AG08395 (cell line): ENCODE measurements around the gene ACOT7.

Experiments
- DNase-seq: peaks from one replicate; pipeline ENCODE4 v3.0.0; 2012; ENCODE audit warnings: mixed read lengths, low spot score

ACOT7 gene

DNA sequence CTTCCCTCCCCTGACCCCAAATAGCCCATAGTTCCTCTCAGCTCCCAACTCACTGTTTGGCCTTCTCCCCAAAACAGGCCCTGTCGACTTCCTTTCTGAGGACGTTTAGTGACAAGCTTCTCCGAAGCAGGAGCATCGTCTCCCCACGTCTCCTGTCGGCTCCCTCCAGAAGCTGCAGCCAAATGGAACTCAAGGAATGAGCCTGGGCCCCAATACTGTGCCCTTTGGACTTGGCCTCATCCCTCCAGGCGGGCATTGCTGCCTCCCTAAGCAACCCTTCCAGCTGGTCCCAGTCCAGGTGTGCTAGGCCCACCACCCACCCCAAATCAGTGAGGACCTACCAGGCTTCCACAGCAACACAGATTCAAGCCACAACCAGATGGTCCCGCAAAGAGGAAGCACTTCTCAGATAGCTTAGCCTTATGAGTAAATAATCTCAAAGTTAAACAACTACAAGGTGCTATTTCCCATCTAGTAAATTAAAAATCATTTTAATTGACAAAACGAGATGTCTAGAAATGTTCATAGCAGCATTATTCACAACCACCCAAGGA, 33.0 kb downstream of the ACOT7 start:
- no peak for DNase-seq

DNA sequence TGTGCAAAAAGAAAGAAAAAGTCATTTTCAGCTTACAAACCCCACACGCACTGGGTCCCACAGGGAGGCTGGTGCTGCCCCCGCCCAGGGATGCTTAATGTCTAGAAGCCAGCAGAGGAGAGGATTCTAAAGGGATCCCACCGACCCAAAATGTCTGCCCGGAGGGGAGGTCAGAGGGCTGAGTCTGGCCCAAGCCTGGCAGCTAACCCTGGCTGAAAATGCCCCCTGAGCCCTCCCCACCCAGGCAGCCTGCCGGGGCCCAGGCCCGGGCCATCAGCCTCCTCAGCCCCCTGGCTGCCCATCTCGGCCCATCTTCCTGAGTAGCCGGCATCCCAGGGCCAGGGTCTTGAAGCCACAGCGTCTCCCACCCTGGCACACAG, 33.5 kb downstream of the ACOT7 start:
- DNase-seq, result no peak

DNA sequence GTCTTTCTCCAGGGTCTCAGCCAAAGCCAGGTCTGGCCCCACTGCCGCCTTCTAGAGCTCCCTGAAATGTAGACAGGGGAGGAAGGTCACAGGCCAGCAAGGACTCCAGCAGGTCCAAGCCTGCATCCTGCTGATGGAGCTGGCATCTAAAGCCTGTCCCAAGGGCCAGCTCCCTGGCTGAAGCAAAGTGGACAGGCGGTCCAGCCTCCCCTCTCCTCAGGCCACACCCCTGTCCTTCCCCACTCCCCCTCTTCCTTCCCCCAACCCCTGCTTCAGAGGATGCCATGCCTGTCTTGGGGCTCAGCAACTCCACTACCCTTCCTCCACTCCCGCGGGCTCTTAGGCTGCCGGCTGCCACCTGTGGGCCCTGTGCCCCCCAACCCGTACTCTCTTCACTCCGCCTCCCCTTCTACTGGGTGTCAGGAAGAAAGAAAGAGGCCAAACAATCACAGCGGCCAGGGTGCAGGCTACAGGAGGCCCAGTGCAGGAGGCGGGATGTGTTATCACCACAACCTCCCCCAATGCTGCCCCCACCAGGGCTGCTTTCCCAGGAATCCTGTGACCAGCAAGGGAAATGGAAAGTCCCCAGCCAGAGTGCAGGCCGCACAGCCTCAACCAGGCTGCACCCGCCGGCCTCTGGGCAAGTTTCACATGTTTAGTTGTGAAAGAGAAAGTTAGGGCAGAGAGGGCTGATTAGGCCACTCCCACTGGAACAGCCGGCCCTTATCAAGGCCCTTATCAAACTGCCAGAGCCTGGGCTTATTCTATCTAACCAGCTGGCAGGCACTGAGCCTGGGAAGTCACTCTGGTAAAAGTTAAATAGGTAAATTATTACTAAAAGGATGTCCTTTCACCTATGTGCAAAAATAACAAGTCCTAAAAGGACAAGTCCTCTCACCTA, 34.1 kb downstream of the ACOT7 start:
- DNase-seq, result peak; percentile 55

DNA sequence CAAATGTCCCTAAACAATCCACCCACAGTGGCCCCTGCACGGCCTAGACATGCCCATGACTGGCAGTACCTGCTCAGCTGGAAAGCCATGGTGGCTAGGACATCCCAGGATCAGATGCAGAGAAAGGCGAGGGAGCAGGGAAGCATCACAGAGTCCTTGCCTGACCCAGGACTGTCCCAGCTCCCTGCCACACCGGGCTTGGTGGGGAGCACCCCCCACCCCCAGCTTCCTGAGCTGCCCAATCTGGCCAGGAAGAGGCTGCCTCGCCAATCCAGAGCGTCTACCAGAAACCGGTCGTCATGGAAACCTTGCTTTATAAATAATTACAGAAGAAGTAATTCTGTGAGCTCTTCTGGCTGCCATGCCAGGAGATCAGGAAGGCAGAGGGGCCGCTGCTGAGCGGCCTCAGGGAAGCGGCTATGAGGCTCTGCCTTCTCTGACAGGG, 34.8 kb downstream of the ACOT7 start:
- peak; percentile 60 for DNase-seq

DNA sequence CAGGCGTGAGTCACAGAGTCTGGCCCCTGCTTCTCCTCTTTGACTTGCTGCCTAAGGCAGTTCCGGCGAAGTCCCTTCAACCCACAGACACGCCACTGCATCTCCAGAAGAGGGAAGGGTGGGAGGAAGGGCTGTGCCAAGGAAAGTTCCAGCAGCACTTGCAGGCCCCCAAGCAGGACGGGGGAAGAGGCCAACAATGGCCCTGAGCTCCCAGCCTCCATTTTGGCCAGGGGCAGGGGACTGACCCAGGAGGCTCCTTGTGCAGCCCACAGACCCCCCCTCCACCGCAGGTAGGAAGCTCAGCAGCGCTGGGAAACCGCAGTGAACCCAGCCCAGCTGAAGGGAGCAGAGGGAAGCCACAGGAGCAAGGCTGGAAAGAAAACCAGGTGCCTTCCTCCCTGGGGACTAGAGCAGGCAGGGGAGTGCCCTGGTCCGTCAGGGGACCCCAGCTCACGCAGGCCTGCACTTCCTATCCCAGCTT, 35.4 kb downstream of the ACOT7 start:
- DNase-seq, result no peak

DNA sequence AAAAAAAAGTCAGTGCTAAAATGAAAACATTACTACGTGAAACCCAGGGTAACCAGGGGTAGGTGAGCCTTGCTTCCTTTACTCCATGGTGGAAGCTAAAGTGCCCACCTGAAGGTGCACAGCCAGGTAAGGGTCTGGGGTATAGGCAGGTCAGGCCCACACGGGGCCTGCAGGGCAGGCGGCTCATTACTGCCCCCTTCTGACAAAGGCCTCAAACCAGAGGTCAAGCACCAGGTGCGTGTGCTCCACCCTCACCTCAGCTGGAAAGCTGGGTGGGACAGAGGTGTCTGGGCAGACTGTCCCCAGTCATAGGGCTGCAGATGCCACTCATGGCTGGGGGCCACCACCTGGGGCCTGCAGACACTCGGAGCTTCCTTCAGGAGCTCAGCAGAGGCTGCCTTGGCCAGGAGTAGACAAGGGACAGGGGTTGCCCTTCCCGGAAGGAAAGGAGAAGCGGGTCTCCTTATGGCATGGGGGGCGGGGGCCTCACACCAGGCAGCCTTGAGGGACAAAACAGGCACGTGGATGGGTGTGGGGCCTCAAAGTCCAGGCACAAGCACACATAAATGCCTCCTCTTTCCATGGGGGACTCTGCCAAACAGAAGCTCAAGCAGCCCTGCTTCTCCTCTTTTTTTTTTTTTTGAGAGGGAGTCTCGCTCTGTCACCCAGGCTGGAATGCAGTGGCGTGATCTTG, 36.2 kb downstream of the ACOT7 start:
- DNase-seq, result no peak

DNA sequence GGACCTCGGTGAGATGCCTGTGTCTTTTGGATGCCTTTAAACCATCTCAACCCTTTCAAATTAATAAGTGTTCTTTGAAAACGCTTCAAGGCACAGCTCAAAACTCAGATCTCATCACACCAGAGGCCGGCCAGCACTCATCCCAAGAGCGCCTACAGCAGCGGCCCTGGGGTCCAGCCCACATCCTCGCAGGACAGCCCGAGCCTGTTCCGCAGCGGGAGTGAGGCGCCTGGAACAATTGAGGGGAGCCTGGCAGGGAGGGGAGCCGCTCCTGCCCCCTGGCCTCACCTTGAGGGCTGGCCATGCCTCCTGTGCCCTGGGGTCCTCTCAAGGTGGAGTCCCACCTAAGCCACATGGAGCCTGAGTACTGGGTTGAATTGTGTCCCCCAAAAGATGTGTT, 37.9 kb downstream of the ACOT7 start:
- DNase-seq, result no peak

DNA sequence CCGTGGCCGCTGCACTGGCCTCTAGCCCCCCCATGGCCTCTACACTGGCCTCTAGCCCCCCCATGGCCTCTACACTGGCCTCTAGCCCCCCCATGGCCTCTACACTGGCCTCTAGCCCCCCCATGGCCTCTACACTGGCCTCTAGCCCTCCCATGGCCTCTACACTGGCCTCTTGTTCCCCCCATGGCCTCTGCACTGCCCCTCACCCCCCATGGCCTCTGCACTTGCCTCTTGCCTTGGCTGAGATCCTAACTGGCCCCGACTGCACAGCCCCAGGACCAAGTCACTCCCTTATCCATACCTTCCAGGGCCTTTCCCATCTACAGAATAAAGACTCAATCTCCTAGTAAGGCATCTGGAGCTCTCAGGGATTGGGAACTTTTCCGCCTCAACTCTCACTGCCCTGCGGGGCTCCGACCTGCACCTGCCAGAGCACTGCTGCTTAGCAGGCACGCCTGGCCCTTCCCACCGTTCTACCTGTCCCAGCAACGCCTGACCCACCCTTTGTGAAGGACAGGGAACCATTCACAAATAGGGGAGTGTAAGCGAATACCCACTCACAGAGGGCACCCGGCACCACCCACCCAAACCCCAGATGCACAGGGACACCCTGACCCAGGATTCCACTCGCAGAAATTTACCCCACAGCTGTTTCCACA, 38.8 kb downstream of the ACOT7 start:
- no peak for DNase-seq

DNA sequence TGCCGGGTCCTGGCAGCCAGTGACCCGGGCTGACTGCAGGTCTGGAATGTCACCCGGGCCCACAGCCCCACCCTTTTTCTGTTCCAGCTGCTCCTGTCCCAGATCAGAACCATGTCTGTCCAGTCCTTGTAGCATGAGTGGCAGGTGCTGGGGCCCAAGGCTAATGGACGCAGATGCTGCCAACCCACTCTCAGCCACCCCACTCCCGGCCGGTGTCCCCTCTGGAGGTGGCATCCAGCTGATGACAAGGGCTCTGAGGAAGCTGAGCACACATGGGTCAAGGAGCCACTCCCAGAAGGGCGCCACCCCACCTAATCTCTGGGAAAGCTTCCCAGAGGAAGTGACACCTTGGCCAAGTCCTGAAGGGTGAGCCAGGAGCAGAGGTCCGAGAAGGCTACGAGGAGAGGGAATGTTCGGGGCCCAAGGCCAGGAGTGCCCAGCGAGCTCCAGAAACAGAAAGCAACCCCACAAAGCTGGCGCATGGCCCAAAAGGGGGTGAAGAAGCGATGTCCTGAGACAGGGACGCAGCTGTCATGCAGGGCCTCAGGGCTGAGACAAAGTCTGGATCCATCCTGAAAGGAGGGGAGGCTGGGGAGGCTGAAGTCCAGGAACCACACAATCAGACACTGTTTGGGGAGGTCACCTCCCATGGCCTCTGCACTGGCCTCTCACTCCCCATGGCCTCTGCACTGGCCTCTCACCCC, 39.5 kb downstream of the ACOT7 start:
- DNase-seq, result peak; percentile 27

DNA sequence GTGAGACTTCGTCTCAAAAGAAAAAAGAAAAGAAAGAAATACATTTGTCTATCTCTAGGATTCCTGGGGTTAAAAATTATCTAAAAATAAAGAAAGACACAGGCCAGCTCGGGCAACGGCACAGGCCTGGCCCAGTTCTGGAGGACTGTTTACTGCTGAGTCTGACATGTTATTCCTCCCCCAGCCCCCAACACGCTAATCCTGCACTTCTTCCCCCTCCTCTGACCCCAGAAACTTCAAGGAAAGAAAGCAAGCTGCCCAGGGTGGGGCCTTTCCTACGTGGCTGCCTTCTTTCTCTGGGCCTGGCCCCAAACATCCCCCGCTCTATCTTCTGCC, 40.0 kb downstream of the ACOT7 start:
- DNase-seq, result no peak

DNA sequence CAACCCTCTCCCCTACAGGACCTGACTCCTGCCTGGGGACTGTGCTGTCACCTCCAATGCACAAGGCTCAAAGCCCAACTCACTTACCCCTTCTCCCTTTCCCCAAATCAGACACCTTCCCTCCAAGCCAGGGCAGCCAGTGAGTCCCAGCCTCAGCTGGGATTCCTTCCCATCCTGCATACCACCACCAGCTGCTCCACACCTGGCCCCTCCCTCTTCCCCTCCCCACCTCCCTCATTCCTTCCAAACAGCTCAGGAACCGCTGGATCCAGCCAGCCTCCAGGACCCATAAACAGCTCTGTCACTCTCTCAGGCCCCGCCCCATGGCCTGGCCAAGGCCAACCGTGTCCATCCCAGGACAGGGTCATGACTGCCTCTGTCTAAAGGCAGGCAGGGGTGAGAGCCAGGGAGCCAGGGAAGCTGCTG, 41.4 kb downstream of the ACOT7 start:
- DNase-seq, result no peak

DNA sequence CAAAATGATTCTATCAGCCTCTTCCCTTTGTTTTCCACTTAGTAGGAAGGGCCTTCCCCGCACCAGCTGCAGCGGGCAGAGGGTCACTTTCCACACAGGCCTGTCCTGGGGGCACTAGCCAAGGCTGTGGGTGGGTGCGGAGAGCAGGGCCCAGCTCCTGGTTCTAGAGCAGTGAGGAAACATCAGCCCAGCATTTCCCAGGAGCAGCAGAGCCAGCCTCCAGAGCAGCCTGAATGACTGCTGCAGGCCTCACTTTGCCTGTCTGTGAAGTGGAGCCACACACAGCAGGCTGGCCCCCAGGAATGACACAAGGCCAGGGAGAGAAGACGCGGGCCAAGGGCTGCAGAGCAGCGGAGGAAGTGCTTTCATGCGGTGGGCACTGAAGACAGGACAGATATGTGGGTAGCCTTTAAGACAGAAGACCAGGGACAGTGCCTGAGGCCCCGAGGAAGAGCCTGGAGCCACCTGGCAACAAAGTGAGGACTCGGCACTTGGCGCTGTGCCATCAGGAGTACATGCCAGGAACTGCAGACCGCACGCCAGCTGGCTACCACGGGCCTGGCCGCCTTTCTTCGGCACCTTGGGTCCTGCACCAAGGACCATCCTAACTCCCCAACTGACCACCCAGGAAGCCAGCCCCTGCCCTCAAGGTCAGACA, 42.0 kb downstream of the ACOT7 start:
- DNase-seq, result no peak

DNA sequence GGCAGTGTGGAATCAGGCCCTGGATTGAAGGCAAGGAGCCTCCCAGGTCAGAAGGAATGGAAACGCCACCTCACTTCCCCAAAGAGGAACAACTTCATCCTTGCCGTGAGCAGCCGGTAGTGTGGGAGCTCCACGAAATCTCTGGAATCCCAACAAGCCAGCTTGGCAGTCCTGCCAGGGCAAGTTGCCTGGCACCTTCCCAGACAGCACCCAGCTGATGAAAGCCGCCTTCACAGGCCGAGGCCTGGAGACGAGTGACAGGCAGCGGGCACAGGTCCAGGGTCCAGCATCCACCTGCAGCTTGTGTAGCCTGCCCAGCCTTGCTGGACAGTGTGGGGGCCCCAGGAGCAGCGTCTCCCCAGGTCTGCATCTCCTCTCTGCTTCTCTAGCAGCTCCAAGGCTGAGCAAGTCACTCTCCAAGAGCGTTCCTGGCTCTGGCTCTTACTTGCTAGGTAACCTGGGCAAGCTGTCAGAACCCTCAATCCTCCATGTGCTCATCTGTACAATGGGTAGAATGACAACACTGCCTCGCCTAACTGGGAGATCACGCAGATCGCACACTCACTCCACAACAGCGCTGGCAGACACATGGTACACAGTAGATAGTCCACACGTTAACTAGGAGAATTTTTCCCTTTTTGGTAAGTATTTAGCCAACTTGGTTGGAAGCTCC, 43.0 kb downstream of the ACOT7 start:
- DNase-seq, result no peak

DNA sequence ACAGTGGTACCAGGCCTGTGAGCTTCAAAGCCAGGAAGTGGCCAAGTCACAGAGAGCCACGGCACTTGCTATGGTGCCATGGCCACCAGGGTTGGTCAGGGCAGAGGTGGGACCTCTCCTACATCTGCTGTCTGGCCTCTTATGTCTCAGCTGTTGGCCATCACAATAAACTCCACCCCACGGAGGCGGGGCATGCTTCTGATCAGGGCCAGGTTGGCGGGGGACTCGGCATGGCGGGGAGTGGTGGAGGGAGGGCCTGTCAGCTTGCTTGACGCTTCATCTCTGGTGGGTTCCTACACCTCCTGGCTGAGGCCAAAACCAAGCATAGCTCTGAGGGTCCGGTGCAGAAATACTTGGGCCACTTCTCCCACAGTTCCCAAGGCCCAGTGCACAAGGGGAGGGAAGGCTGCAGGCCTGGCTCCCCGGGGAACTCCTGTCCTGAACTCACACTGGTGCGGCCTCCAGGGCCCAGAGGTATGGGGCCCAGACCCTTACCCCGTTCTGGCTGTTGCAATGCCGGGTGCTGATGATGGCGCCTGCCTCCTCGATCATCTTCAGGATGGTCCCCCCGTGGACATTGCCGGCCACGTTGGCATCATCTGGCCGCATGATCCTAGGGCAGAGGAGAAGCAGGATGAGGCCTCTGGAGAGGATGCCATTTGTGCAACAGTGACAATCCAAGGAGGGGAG, 44.2 kb downstream of the ACOT7 start:
- no peak for DNase-seq

DNA sequence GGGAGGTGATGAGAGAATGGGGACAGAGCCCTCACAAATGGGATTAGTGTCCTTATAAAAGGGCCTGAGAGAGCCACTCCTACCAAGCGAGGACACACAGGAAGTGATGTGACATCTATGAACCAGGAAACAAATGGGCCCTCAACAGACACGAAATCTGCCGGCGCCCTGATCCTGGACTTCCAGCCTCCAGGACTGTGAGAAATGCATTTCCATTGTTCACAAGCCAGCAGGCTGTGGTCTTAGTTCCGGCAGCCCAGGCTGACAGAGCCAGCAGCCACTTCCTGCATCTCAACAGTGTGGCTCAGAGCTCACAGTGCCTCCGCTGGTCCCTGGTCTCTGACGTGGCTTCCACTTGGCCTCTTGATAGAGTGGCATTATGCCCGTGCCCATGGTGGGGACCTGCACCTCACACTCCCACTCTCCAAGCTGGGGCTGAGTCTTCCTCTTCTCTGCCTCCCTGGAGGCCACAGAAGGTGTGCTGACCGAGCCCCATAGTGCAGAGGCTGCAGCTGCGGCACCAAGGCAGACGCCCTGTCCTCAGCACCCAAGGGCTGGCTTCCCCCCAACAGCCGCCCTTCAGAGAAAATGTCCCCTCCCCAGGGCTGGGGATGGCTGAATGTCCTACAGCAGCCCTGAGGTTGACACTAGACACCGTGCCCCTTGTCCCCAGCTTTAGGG, 44.9 kb downstream of the ACOT7 start:
- DNase-seq, result peak; percentile 18

DNA sequence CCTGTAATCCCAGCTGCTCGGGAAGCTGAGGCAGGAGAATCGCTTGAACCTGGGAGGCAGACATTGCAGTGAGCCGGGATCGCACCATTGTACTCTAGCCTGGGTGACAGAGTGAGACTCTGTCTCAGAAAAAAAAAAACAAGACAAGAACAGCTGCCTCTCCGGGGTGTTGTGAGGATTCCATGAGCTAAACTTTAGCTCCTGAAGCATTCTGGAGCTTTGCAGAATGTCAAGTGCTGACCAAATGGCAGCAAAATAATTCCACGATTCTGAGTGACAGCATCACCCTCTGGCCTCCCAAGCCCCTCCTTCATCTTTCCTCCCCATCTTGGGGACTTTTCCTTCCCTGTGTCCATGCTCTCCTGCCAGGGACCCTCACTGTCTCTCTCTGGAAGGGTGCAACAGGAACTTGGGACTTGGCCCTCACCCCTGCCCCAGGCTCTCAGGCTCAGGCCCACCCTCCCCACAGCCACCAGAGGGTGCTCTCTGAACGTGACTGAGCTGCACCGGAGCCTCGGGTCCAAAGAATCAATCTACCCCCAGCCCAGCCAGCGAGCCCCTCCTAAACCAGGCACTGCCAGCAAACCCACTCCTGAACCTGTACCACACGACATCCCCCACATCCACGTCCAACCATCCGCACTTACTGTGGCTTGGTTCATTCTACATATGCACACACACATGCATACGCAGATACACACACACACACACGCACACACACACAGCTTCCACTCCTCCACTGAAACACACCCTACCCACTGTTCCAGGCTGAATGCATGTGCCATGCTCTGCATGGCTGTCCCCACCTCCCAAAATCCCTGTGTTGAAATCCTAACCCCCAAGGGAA, 45.7 kb downstream of the ACOT7 start:
- DNase-seq, result peak; percentile 45

DNA sequence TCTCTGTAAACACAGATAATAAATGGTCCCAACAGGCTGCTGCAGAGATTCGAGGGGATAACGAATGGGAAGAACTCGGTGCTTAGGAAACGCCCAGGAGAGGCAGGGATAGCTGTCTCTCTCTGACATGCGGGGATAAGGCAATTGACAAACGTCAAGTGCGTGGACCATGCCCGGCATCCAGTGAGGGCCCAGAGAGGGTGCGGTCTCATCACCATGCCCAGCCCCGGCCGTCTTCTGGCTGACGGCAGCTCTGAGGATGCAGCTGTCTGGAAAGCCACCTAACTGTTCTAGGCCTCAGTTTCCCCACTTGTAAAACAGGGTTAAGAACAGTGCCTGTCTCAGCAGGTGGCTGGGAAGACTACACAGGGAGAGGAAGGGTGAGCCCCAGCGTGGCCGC, 48.1 kb downstream of the ACOT7 start:
- no peak for DNase-seq

DNA sequence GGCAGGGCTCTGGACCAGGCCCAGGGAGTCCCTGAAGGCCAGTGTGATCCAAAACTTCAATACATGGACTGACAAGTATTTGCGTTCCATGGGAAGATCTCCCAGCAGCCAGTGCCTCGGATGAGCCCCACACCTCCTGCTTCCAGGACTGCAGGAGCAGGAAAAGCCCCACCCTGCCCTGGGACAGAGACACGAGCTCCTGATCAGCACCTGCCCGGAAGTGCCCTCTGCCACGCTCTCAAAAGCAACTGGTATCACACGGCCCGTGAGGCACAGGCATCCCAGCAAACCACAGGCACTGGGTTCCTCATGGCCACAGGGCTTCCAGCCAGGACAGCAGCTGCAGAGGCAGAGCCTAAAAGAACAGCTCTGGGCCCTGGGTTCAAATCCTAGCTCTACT, 48.6 kb downstream of the ACOT7 start:
- no peak for DNase-seq
